Stimulated activated CD8-positive, alpha-beta memory T cell treated with anti-CD3 and anti-CD28 coated beads, Interleukin-15, amount 100 ng/mL, for 4 hours (primary cell): ENCODE measurements around the gene CAP1.
"Not testable (repeated sequence)": the region's sequence is repeated elsewhere in the genome, so short reads cannot be mapped to it uniquely, and the experiment has no call there.

Experiments used
- DNase-seq, 2 donors: peaks; one replicate each; pipeline ENCODE4 v3.0.0-alpha.2; 2020; ENCODE audit warnings: low read depth in 2 of 2

Gene CAP1, protein sequence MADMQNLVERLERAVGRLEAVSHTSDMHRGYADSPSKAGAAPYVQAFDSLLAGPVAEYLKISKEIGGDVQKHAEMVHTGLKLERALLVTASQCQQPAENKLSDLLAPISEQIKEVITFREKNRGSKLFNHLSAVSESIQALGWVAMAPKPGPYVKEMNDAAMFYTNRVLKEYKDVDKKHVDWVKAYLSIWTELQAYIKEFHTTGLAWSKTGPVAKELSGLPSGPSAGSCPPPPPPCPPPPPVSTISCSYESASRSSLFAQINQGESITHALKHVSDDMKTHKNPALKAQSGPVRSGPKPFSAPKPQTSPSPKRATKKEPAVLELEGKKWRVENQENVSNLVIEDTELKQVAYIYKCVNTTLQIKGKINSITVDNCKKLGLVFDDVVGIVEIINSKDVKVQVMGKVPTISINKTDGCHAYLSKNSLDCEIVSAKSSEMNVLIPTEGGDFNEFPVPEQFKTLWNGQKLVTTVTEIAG

DNA sequence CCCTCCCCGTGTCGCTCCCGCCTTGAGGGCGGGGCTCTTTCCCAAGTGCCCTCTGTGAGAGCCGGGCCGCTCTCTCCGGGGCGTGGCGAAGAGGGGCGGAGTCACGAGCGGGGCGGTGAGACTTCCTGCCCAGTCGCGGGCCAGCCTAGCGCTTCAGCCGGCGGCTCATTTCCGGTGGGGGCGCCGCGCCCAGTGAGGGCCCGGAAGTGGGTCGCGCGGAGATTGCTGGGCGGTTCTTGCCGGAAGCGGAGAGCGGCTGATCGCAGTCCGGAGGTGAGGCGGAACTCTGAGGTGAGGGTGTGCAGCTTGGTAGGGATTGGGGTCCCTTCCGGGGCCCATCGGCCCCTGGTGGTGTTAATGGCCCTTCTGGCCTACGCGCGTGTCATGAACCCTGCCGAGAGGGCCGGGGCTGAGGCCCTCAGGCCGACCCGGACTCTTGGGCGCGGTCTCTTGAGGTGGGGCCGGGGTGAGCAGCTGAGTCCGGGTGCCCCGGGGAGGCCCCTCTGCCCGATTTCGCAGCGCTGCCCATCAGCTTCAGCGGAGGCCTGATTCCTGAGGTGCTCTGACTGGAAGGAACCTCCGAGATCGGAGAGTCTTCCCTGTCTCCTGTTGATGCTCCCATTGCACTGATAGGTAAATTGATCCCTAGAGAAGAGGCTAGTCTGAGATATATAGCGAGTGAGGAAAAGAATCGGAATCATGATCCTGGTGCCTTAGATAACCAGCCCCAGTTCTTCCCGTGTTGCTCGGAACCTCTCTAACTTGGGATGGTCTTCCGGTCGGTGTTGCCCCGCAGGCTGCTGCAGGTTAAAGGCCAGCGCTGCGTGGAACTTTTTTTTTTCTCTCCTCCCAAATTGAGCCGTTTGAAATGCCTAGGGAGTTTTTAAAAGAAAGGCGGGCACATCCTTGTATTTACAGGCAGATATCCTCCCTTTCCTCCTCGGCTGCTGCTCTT, at the start of gene CAP1:
TSS of gene CAP1 (plus strand) at position 219 of the 955 bp plus-strand sequence. CDS start 18,618 bp downstream, outside the sequence.
- peak; percentile 99 to 100 for DNase-seq

DNA sequence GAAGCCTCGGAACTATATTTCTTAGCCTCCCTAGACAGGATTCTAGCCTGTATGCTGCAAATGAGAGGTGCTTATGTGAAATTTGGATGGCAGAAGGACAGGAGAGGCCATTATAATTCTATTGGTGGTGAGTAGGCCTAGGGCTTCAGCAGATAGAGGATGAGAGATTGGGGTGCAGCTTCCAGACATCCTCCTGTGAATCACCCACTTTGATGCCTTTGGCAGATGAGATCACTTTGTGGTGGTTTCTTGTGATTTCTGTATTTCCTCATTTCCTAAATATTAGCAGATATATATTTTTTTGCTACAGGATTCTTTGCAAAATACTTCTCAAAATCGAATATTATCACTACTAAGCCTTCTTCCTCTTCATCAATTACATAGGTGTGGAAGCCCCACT, 48.3 kb upstream of the CAP1 start:
- no peak for DNase-seq

- DNase-seq, result no peak
Observed at GRCh38 chr1:39992888-39993287, 47.6 kb upstream of the CAP1 start.

- DNase-seq, result no peak
Observed at GRCh38 chr1:39995973-39996393, 44.5 kb upstream of the CAP1 start.

DNA sequence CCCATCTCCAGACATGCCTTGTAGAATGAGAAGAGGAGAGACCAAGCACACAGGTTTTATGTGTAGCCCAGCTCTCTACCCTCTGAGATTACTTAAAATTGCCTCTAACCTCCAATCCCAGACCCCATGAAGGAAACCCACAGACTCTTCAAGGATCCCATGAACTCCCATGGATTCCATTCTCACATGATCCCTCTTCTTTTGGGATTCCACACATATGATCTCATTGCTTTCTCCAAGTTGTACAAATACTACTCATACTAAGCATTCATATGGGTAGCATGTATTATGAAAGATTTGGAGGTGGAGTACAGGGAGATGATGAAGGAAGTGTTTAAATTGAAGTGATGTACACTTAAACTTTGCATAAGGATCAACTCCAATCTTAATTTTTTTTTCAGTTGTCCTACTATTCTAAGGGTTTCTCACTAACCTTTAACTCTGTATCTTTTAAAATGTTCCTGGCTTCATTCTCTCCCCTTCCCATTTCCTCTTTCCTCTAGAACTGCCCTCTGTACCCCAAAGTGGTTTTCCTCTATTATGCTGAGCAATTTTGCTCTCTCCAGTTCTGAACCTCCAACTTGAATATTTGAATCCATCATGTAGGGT, 44.0 kb upstream of the CAP1 start:
- no peak for DNase-seq

- no peak for DNase-seq
Observed at GRCh38 chr1:40001456-40001855, 39.1 kb upstream of the CAP1 start.

DNA sequence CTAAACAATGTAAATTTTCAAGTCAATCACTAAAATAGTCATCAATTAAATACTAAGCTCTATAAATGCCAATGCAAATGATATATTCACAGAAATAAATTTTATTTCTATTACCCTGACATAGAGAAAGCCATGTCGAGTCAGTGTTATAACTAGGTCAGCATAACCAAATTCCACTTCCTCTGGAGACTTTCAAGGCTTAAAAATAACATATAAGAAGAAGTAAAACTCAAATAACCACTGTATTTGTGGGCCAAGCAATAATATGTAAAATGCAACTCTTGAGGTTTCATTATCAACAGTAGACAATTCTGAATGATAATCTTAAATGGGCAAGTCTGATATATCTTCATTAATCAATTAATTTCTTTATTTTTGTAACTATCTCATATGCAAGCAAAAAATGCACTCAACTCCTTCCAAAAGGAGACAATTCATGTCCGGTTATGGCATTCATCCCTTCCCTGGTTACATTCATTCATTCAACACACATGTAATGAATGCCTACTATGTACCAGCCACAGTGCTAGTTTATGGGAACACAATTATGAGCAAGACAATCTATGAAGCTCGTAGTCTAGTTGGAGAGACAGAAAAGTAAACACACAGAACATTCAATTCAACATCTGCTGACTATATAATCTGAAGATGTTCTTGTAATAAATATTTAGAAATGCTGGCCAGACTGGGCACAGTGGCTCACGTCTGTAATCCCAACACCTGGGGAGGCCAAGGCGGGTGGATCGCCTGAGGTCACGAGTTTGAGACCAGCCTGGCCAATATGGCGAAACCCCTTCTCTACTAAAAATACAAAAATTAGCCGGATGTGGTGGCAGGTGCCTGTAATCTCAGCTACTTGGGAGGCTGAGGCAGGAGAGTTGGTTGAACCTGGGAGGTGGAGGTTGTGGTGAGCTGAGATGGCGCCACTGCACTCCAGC, 37.1 kb upstream of the CAP1 start:
- no peak for DNase-seq

- no peak for DNase-seq
Observed at GRCh38 chr1:40004857-40005256, 35.7 kb upstream of the CAP1 start.

DNA sequence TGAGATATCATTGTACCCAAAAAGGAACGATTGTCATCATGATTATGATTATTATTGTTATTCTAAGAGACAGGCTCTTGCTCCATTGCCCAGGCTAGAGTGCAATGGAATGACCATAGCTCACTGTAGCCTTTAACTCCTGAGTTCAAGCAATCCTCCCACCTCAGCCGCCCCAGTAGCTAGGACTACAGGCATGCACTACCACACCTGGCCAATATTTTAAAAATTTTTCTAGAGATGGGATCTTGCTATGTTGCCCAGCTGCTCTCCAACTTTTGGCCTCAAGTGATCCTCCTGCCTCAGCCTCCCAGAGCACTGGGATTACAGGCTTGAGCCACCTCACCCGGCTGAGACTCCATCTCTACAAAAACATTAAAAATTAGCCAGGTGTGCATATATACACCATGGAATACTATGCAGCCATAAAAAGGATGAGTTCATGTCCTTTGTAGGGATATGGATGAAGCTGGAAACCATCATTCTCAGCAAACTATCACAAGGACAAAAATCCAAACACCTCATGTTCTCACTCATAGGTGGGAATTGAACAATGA, 33.0 kb upstream of the CAP1 start:
- DNase-seq, result not testable (repeated sequence)

DNA sequence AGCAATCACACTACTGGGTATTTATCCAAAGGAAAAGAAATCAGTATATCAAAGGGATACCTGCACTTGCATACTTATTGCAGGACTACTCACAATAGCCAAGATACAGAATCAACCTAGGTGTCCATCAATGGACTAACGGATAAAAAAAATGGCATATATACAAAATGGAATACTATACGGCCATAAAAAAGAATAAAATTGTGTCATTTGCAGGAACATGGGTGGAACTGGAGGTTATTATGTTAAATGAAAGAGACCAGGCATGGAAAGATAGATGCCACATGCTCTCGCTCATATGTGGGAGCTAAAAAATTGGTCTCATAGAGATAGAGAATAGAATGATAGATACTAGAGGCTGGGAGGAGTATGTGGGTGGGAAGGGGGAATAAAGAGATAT, 29.3 kb upstream of the CAP1 start:
- DNase-seq, result no peak

GRCh38 chr1:40014253-40014706, 26.2 kb upstream of the CAP1 start:
- DNase-seq, result no peak

- DNase-seq, result no peak
Observed at GRCh38 chr1:40014812-40015594, 25.5 kb upstream of the CAP1 start.

GRCh38 chr1:40017951-40018575, 22.5 kb upstream of the CAP1 start:
- DNase-seq, result no peak

GRCh38 chr1:40020447-40021085, 20.0 kb upstream of the CAP1 start:
- DNase-seq, result no peak

DNA sequence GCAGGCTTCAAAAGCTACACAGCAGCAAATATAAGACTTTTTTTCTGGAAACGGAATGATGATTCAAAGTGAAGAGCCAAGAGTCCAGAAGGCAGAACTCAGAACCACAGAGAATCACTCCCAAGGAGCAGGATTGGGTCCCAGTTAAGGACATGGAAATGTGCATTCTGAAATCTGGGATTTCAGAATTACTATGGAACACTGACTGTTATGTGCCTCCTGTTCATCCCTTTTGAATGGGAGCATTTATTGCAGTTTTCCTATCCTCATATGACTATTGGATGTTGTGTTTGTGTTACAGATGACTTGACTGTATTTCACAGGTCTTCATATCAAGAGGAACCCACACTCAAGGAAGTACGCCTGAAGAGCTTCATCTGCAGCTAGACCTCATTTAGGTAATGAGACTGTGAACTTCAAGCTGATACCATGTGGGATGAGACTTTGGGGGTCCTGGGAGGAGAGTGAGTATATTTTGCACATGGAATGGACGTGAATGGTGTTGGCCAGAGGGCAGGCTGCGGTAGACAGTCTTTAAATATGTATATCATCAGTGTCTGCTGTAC, 17.1 kb upstream of the CAP1 start:
- no peak for DNase-seq

GRCh38 chr1:40024671-40025070, 15.9 kb upstream of the CAP1 start:
- DNase-seq, result no peak

- DNase-seq, result no peak
Observed at GRCh38 chr1:40027647-40028046, 12.9 kb upstream of the CAP1 start.

GRCh38 chr1:40029608-40030007, 10.9 kb upstream of the CAP1 start:
- no peak for DNase-seq
